ENCODE measurements around the gene CCDC97.

DNA sequence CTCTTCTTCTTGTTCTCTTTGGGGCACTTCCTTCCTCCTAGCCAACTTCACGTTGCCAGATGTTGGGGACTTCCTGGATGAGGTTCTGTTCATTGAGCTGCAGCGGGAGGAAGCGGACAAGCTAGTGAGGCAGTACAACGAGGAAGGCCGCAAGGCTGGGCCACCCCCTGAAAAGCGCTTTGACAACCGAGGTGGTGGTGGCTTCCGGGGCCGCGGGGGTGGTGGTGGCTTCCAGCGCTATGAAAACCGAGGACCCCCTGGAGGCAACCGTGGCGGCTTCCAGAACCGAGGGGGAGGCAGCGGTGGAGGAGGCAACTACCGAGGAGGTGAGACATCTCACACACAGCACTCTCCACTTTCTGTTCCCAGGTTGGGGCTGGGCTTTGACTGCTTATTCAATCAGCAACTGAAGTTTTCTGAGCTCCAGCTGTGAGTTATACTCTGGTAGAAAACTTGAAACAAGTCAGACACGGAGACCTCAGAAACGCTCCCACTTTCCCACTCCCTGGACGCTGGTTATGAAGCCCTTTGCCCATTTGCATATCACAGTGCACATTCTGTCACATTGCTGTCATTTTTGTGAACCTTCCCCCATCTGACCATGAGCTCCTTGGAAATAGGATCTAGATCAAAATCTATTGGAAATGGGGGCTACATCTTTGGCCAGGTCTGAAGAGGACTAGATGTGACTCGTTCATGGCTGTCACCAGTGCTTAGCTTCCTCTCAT lies 7.2 kb upstream of the CCDC97 start:
- TF ChIP-seq, protein P1, sequence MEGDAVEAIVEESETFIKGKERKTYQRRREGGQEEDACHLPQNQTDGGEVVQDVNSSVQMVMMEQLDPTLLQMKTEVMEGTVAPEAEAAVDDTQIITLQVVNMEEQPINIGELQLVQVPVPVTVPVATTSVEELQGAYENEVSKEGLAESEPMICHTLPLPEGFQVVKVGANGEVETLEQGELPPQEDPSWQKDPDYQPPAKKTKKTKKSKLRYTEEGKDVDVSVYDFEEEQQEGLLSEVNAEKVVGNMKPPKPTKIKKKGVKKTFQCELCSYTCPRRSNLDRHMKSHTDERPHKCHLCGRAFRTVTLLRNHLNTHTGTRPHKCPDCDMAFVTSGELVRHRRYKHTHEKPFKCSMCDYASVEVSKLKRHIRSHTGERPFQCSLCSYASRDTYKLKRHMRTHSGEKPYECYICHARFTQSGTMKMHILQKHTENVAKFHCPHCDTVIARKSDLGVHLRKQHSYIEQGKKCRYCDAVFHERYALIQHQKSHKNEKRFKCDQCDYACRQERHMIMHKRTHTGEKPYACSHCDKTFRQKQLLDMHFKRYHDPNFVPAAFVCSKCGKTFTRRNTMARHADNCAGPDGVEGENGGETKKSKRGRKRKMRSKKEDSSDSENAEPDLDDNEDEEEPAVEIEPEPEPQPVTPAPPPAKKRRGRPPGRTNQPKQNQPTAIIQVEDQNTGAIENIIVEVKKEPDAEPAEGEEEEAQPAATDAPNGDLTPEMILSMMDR (IDR thresholded peaks at IDR 0.05 in 8 of 11, conservative IDR thresholded peaks at IDR 0.05 in 3 of 11) = no peak
- TF ChIP-seq POLR2AphosphoS5 (IDR thresholded peaks at IDR 0.05) = peak; percentile 78 to 81 (median 80)

All from spleen (tissue), 7 donors.